GM10266 (cell line): ENCODE data around the gene TET1.
A peak's percentile ranks its signal among the peaks of the same experiment; 100 is the strongest.

Experiments used
- DNase-seq: peaks from one replicate; pipeline ENCODE4 v3.0.0; 2012; ENCODE audit errors: extremely low spot score
- CTCF ChIP-seq: IDR thresholded peaks from 2 replicates; pipeline ENCODE4 v1.5.1; 2012; ENCODE audit warnings: mild to moderate bottlenecking, low read depth; ENCODE audit not compliant: control insufficient read depth, insufficient read depth; ENCODE audit errors: missing control alignments

The TET1 gene

DNA sequence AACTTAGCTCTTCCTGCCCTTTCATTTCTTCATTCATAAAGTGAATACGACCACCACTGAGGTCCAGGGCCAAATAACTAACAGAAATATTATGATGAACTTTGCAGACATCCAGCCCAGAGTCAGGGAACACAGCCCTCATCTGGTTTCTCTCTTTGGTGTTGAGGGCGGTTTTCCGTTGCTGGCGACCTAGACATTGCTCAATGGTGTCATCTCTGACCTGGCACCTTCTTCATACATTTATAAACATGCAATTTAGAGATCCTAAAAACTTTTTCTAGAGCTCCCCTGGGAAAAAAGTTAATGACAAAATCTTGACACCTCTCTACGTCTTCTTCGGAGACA, 324 bp upstream of the TET1 start:
- no peak for TF ChIP-seq CTCF
- DNase-seq = no peak

DNA sequence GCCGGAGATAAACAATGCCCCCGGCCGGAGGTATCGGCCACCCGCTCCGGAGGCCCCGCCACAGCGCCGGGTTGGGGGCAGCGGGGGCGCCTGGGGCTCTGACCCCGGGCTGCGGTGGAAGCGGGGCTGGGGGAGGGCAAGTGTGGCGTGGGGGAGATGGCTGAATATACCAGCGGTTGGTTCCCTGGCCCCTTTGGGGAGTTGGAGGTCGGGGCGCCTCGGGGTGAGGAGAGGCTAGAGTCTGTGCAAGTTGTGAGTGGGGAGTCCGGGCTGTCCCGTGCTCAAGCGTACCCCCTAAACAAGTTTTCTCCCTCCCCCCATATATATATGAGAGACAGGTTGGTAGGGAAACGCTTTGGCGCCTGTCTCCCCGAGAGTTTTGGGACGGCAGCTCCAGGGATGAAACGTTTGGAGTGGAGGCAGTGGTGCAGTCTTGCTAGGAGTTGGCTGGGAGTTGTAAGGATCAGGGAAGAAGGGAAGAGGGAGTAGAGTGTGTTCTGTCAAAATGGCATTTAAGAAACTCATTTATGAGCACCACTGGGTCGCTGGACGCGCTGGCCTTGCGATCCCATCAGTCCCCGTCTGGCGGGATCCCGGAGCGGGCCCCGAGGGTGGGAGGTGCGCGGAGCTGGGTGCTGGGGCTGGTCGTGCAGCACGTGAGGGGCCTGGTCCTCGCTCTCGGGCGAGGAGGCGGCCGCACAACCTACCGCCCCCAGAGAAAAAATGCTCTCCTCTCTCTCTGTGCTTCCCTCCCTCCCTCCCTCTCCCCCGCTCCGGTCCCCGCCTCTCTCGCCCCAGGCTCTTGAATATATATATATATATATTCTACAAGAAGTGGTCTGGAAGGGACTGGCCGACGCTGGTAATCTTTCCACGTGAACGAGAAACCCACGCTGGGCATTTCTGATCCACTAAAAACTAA, 1.1 kb downstream of the TET1 start:
- no peak for TF ChIP-seq CTCF
- peak; percentile 42 for DNase-seq

DNA sequence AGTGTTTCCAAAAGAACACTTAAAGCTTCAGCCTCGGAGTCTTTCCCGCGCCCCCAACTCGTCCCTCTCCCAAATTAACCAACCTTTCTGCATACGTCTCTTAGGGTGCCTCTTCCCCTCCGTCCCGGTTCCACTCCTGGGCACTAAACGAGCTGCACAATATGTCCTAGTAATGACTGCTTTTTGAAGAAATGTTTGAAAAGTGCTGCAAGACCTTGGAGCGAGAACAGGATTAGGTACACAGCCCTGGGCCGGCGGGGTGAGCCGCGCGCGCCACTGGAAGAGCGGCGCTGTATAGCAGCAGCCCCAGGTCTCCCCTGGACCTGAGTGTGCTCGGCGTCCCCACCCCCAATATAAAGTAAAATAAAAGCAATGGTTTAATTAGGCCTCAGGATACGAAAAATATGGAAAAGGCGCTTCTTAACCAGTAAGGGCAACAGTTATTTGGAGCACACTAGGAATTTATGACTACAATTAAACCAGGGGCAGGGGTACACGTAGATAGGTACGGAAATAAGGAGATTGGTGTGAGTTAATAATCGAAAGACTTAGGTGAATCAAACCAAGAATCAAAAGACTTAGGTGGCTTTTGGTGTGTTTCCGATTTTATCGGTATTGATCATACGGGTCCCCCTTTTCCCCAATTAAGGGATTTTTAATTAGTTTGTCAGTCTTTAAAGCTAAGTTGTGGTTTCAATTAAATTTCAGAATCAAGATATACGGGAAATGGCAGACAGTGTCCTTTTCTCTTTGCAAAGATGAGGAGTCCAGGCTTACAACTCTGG, 1.9 kb downstream of the TET1 start:
- DNase-seq = peak; percentile 24
- TF ChIP-seq CTCF = no peak

DNA sequence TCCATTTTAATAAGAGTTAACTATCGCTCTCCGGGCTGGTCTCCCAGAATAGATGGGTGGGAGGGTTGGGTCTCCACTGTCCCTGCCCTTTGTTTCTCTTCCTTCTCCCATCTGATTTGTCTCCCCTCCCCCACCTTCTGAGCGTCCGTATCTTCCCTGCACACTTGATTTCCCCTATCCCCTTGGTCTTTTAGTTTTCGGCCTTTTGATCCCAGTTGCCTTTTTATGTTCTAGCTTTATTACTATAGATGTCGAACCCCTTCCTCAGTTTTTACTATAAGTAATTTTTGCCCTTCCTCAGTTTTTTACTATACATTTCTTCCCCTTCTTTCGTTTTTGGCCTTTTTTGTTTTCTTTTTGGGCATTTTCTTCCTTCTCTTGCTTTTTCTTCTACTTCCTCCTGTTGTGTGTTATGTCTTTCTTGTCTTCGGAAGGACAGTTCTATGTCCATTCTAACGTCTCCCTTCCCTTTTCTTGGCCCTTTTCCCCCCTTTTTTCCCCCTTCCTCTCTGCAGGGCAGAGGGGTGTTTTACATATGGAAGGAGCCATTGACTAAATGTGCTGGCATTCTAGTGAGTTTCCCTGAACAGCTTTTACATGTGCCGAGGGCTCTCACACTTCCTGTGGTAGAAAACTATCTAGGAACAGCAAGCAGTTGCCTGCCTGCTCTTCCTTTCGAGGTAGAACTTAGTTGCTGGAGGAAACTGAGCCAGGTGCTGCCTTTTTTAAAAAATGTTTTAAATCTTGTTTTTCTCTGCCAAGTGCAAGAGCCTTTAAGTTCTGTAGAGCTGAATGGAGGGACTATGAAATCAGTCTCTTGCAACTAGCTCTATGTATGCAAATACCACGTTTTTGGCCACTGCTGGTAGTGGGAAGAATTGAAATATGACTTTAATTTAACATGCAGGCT, 2.8 kb downstream of the TET1 start:
- DNase-seq = no peak

DNA sequence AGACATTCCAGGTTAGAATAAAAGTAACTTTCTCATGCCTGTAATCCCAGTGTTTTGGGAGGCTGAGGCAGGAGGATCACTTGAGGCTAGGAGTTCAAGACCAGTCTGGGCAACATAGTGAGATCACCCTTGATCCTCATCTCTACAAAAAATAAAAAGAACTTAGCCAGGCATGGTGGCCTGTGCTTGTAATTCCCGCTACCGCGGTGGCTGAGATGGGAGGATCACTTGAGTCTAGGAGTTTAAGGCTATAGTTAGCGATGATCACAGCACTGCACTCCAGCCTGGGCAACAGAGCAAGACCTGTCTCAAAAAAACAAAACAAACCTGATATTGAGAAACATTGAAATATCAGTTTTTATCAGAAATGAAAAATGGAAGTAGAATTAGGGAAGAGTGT, 4.6 kb downstream of the TET1 start:
- no peak for TF ChIP-seq CTCF
- no peak for DNase-seq

More for the DNA sequence above, 2.8 kb downstream of the TET1 start:
- TF ChIP-seq CTCF = no peak

- TF ChIP-seq CTCF = no peak
- no peak for DNase-seq
Observed at GRCh38 chr10:68565658-68566057, 5.5 kb downstream of the TET1 start.
